Measurements from ENCODE around the gene HTT-AS. TPM values are rescaled to one million over a fixed set of nuclear protein-coding genes. Genes with fewer than 3 reads are reported as not detected.

The HTT-AS gene
- total and polyA plus RNA-seq, 4 donors: not detected

DNA sequence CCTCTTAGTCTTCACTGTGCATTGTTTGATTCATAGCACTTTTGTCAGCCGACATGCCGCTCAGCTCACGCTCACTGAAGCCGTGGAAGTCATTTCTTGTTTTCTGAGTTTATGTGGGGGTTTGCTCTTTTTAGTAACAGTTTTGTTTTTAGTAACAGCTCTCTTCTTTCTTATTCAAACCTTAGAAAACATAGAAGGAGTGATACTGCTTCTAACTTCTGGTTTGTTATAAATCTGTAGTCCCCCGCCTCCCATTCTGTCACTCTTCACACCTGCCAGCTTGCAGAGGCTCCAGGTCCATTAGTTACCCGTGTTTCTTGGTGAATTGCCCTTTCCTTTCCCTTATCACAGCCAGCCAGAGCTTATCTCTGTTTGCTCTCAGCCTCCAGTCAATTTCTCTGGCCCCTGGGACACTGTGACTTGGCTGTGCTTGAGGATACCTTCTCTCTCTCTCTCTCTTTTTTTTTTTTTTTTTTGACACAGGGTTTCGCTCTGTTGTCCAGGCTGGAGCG lies 60.4 kb downstream of the HTT-AS start:
- Histone ChIP-seq H3K27me3 (ENCODE audit: control insufficient read depth in 3 of 3, insufficient read depth in 3 of 3, low read length in 2 of 3) (no peaks in the 10 kb centered on the region), H3K4me1 (ENCODE audit: control insufficient read depth in 5 of 5, insufficient read depth in 5 of 5, low read length in 5 of 5) (peaks cover 0 to 14% (median 0%) of the 10 kb centered on the region in 5 donors), H3K4me3 (no peak overlapping the region), H3K9ac (ENCODE audit: insufficient read depth in 1 of 2, low read length in 2 of 2) (no peak overlapping the region), H3K9me3 (ENCODE audit: control insufficient read depth in 4 of 4, insufficient read depth in 3 of 4, low read length in 3 of 4) (no peaks in the 10 kb centered on the region), H3K36me3 (ENCODE audit: control insufficient read depth in 4 of 4, insufficient read depth in 4 of 4, low read length in 4 of 4) (no peaks in the 10 kb centered on the region), H3K27ac (ENCODE audit: low read depth in 1 of 2, low read length in 1 of 2) (no peak overlapping the region)
- ATAC-seq (ENCODE audit: insufficient read depth, low FRiP score) (no peak), DNase-seq (peak in 2 of 3 donors; percentile 5 to 46)
- TF ChIP-seq, protein P1, sequence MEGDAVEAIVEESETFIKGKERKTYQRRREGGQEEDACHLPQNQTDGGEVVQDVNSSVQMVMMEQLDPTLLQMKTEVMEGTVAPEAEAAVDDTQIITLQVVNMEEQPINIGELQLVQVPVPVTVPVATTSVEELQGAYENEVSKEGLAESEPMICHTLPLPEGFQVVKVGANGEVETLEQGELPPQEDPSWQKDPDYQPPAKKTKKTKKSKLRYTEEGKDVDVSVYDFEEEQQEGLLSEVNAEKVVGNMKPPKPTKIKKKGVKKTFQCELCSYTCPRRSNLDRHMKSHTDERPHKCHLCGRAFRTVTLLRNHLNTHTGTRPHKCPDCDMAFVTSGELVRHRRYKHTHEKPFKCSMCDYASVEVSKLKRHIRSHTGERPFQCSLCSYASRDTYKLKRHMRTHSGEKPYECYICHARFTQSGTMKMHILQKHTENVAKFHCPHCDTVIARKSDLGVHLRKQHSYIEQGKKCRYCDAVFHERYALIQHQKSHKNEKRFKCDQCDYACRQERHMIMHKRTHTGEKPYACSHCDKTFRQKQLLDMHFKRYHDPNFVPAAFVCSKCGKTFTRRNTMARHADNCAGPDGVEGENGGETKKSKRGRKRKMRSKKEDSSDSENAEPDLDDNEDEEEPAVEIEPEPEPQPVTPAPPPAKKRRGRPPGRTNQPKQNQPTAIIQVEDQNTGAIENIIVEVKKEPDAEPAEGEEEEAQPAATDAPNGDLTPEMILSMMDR (IDR thresholded peaks at IDR 0.05; ENCODE audit: control extremely low read depth, extremely low read depth): no peak
- WGBS, 2 donors: 75 to 81% methylated on average over 8 of the region's 8 CpGs

Small RNA genes lying within 50 kb of the gene (small RNA-seq; reads per million reads assigned to genes)
- gene RF02134 (ENCODE audit: low replicate concordance) (not detected), gene RF02135 (ENCODE audit: low replicate concordance) (not detected), gene RNU6-204P (ENCODE audit: low replicate concordance) (not detected)

Other genes starting within 250 kb of the HTT-AS start
- gene ADD1, start 230.7 kb downstream of the HTT-AS start, total RNA-seq: 100 to 1,000 TPM; 300 to 400 TPM
- 100 to 1,000 TPM; 127 to 237 TPM for gene ADD1, start 230.7 kb downstream of the HTT-AS start, polyA plus RNA-seq
- gene NOP14, start 111.1 kb downstream of the HTT-AS start, total RNA-seq: 10 to 100 TPM; 13.3 to 25.4 TPM
- gene NOP14, start 111.1 kb downstream of the HTT-AS start, polyA plus RNA-seq: 10 to 100 TPM; 18.9 to 20.4 TPM
- 1 to 10 TPM; 4.6 to 6.7 TPM for gene GRK4, start 111.0 kb downstream of the HTT-AS start, total RNA-seq
- gene GRK4, start 111.0 kb downstream of the HTT-AS start, polyA plus RNA-seq: 1 to 10 TPM; 1.8 to 1.9 TPM
- gene HTT, start 143 bp upstream of the HTT-AS start, total RNA-seq: 100 to 1,000 TPM in 1 of 2 donors, 10 to 100 TPM in 1; 70.6 to 109 TPM
- 10 to 100 TPM; 17.0 to 26.3 TPM for gene HTT, start 143 bp upstream of the HTT-AS start, polyA plus RNA-seq
- gene MSANTD1, start 174.6 kb upstream of the HTT-AS start, total RNA-seq: 1 to 10 TPM; 1.1 to 1.4 TPM
- under 1 TPM; 0.35 to 0.63 TPM for gene MSANTD1, start 174.6 kb upstream of the HTT-AS start, polyA plus RNA-seq
- gene RGS12, start 218.5 kb upstream of the HTT-AS start, total RNA-seq: 10 to 100 TPM; 39.1 to 76.6 TPM
- gene RGS12, start 218.5 kb upstream of the HTT-AS start, polyA plus RNA-seq: 10 to 100 TPM; 15.4 to 50.8 TPM